ENCODE data around the gene TP53TG5. TPM values are rescaled to one million over a fixed set of nuclear protein-coding genes. Genes with fewer than 3 reads are reported as not detected.

Gene TP53TG5
- total and polyA plus RNA-seq, 2 of the 8 experiments (the other 6 are each of a cell fraction or from before 2014, with no cell fraction given), result not detected

- TF ChIP-seq SIN3A (conservative IDR thresholded peaks at IDR 0.05 in 1 of 2, IDR thresholded peaks at IDR 0.05 in 1 of 2; ENCODE audit: low read depth in 1 of 2, low read length in 2 of 2) (no peak), KDM4A (IDR thresholded peaks at IDR 0.05; ENCODE audit: low read depth, low read length, severe bottlenecking) (no peak), ATF3 (IDR thresholded peaks at IDR 0.05; ENCODE audit: insufficient read depth, low read depth, low read length) (no peak), CHD1 (IDR thresholded peaks at IDR 0.05; ENCODE audit: low read depth, low read length) (no peak), GABPA (IDR thresholded peaks at IDR 0.05; ENCODE audit: borderline replicate concordance, insufficient read depth, low read length) (no peak), BCL11A (IDR thresholded peaks at IDR 0.05; ENCODE audit: low read depth in 2 of 2, low read length in 2 of 2) (no peak)
Measured at GRCh38 chr20:45412653-45413052, 34.5 kb upstream of the TP53TG5 start (continued).

Data from H1 (cell line).